Neural cell (in vitro differentiated cells): ENCODE data around the gene INO80E. TPM values are rescaled to one million over a fixed set of nuclear protein-coding genes. Genes with fewer than 3 reads are reported as not detected.
"Not testable (repeated sequence)": the region's sequence is repeated elsewhere in the genome, so short reads cannot be mapped to it uniquely, and the experiment has no call there.

Source experiments
- H2AFZ ChIP-seq: fragments of 200-600, 300-800 bp; sonication (generic), shearing (Covaris generic); 2 replicates; pipeline ENCODE4 v1.6.0; 2014; ENCODE audit warnings: low read depth, mild to moderate bottlenecking, antibody characterized with exemption, low read length, moderate library complexity
- H3F3A ChIP-seq: fragments of 200-600 bp; shearing (Covaris generic); 2 replicates; pipeline ENCODE4 v1.6.1; 2016; ENCODE audit warnings: mild to moderate bottlenecking, moderate library complexity, mixed read lengths, antibody characterized with exemption, low read length; ENCODE audit not compliant: insufficient read depth, poor library complexity, severe bottlenecking
- H3K27ac ChIP-seq: fragments of 200-600, 300-800 bp; sonication (generic), shearing (Covaris generic); 2 replicates; pipeline ENCODE4 v1.5.1; 2014; ENCODE audit warnings: mild to moderate bottlenecking, low read length, moderate library complexity
- H3K27me3 ChIP-seq: fragments of 300-800, 200-600 bp; sonication (generic), shearing (Covaris generic); 2 replicates; pipeline ENCODE4 v1.6.0; 2014; ENCODE audit warnings: mild to moderate bottlenecking, low read depth, low read length, moderate library complexity; ENCODE audit not compliant: insufficient read depth
- H3K36me3 ChIP-seq: fragments of 300-800, 200-600 bp; sonication (generic), shearing (Covaris generic); 2 replicates; pipeline ENCODE4 v1.5.1; 2014; ENCODE audit warnings: mild to moderate bottlenecking, antibody characterized with exemption, low read length, moderate library complexity; ENCODE audit not compliant: insufficient read depth
- H3K4me2 ChIP-seq: fragments of 300-800, 200-600 bp; sonication (generic), shearing (Covaris generic); 2 replicates; pipeline ENCODE4 v1.6.0; 2014; ENCODE audit warnings: mild to moderate bottlenecking, low read length
- H3K4me3 ChIP-seq: fragments of 300-800, 200-600 bp; sonication (generic), shearing (Covaris generic); 2 replicates; pipeline ENCODE4 v1.5.1; 2014; ENCODE audit warnings: mild to moderate bottlenecking, low read length, moderate library complexity
- H3K79me2 ChIP-seq: fragments of 200-600 bp; shearing (Covaris generic); replicated peaks from 2 replicates; pipeline ENCODE4 v1.6.0; 2014; ENCODE audit warnings: mild to moderate bottlenecking, low read length, moderate library complexity; ENCODE audit not compliant: insufficient read depth
- H3K9ac ChIP-seq: fragments of 300-800, 200-600 bp; sonication (generic), shearing (Covaris generic); 2 replicates; pipeline ENCODE4 v1.6.1; 2016; ENCODE audit warnings: mild to moderate bottlenecking, low read length, mixed read lengths
- H3K9me2 ChIP-seq: fragments of 200-600 bp; shearing (Covaris generic); 2 replicates; pipeline ENCODE4 v1.6.1; 2016; ENCODE audit warnings: mild to moderate bottlenecking, low read length, mixed read lengths; ENCODE audit not compliant: insufficient read depth
- H3K9me3 ChIP-seq: fragments of 200-600, 300-800 bp; sonication (generic), shearing (Covaris generic); 2 replicates; pipeline ENCODE4 v1.6.1; 2016; ENCODE audit warnings: mild to moderate bottlenecking, mixed run types, low read length, moderate library complexity, mixed read lengths
- H4K20me1 ChIP-seq: fragments of 200-600 bp; shearing (Covaris generic); 2 replicates; pipeline ENCODE4 v1.6.1; 2016; ENCODE audit warnings: mild to moderate bottlenecking, mixed run types; ENCODE audit not compliant: insufficient read depth
- CTCF ChIP-seq: fragments of 450-650 bp; IDR thresholded peaks from 2 replicates; pipeline ENCODE4 v1.5.1; 2014; ENCODE audit warnings: antibody characterized with exemption, mild to moderate bottlenecking, moderate library complexity; ENCODE audit not compliant: poor library complexity, severe bottlenecking
- EP300 ChIP-seq: fragments of 450-650 bp; conservative IDR thresholded peaks from 2 replicates; pipeline ENCODE4 v1.6.1; 2014; ENCODE audit warnings: antibody characterized with exemption, mild to moderate bottlenecking, moderate library complexity; ENCODE audit not compliant: poor library complexity, severe bottlenecking
- EZH2 ChIP-seq: fragments of 200-600, 300-800 bp; shearing (Covaris generic), sonication (generic); IDR thresholded peaks from 2 replicates; pipeline ENCODE4 v1.6.1; 2014; ENCODE audit warnings: antibody characterized with exemption, low read length, borderline replicate concordance, mild to moderate bottlenecking; ENCODE audit not compliant: insufficient read depth, poor library complexity, severe bottlenecking
- MXI1 ChIP-seq: fragments of 450-650 bp; conservative IDR thresholded peaks from 2 replicates; pipeline ENCODE4 v1.6.1; 2014; ENCODE audit warnings: antibody characterized with exemption, mild to moderate bottlenecking; ENCODE audit not compliant: poor library complexity, severe bottlenecking
- POLR2AphosphoS5 ChIP-seq: IDR thresholded peaks from 2 replicates; pipeline ENCODE4 v1.6.1; 2012
- RAD21 ChIP-seq: fragments of 450-650 bp; conservative IDR thresholded peaks from 2 replicates; pipeline ENCODE4 v1.6.1; 2014; ENCODE audit warnings: antibody characterized with exemption, mild to moderate bottlenecking, moderate library complexity
- REST ChIP-seq: IDR thresholded peaks from 2 replicates; pipeline ENCODE4 v1.6.1; 2012; ENCODE audit warnings: borderline replicate concordance
- SMC3 ChIP-seq: fragments of 450-650 bp; conservative IDR thresholded peaks from 2 replicates; pipeline ENCODE4 v1.6.1; 2014; ENCODE audit warnings: antibody characterized with exemption, mild to moderate bottlenecking, moderate library complexity; ENCODE audit not compliant: poor library complexity
- TAF1 ChIP-seq: IDR thresholded peaks from 2 replicates; pipeline ENCODE4 v1.6.1; 2012; ENCODE audit warnings: low read depth
- polyA plus RNA-seq: library from polyadenylated mRNA; depleted of rRNA; stranded (reverse); fragments of >200 nt; gene quantifications from 2 replicates; pipeline ENCODE4 v1.2.3, GENCODE V29; 2014

Gene INO80E
- polyA plus RNA-seq, 1 donor from 2014 or later, result 130 TPM

- TF ChIP-seq RAD21 (no peak), EP300 (no peak), MXI1 (no peak), TAF1 (no peak), SMC3 (no peak), POLR2AphosphoS5 (no peak), EZH2 (no peak), CTCF (no peak), REST (no peak)
- no peaks in the 10 kb centered on the region for H3K36me3 ChIP-seq
- no peaks in the 10 kb centered on the region for H3K9me2 ChIP-seq
- H3K27me3 ChIP-seq, result no peaks in the 10 kb centered on the region
- no peak overlapping the region for H3K4me3 ChIP-seq
- H2AFZ ChIP-seq, result no peak overlapping the region
- no peak overlapping the region for H3K4me2 ChIP-seq
- no peaks in the 10 kb centered on the region for H3K79me2 ChIP-seq
- no peaks in the 10 kb centered on the region for H3F3A ChIP-seq
- no peaks in the 10 kb centered on the region for H4K20me1 ChIP-seq
- no peak overlapping the region for H3K27ac ChIP-seq
- H3K9ac ChIP-seq, result no peak overlapping the region
- H3K9me3 ChIP-seq, result no peaks in the 10 kb centered on the region
Observed at GRCh38 chr16:30016555-30017276, 20.7 kb downstream of the INO80E start.

GRCh38 chr16:30017277-30017656 is 21.2 kb downstream of the INO80E start:
- no peaks in the 10 kb centered on the region for H3K9me3 ChIP-seq
- H3K27me3 ChIP-seq, result no peaks in the 10 kb centered on the region
- H3K4me2 ChIP-seq, result no peak overlapping the region
- no peak for TF ChIP-seq RAD21
- TF ChIP-seq EP300, result no peak
- no peak for TF ChIP-seq EZH2
- no peak for TF ChIP-seq TAF1
- TF ChIP-seq POLR2AphosphoS5, result no peak
- TF ChIP-seq SMC3, result no peak
- TF ChIP-seq REST, result no peak
- no peak for TF ChIP-seq CTCF
- no peak for TF ChIP-seq MXI1
- no peak overlapping the region for H2AFZ ChIP-seq
- no peaks in the 10 kb centered on the region for H3F3A ChIP-seq
- H3K36me3 ChIP-seq, result no peaks in the 10 kb centered on the region
- no peak overlapping the region for H3K4me3 ChIP-seq
- H3K9ac ChIP-seq, result no peak overlapping the region
- no peaks in the 10 kb centered on the region for H4K20me1 ChIP-seq
- H3K27ac ChIP-seq, result no peak overlapping the region
- no peaks in the 10 kb centered on the region for H3K9me2 ChIP-seq
- no peaks in the 10 kb centered on the region for H3K79me2 ChIP-seq

GRCh38 chr16:30017937-30018336 is 21.9 kb downstream of the INO80E start:
- not testable (repeated sequence) for H3K27ac ChIP-seq, H3K27me3 ChIP-seq, H3K4me2 ChIP-seq, H2AFZ ChIP-seq, H3K36me3 ChIP-seq, H3K9me3 ChIP-seq, H3K9ac ChIP-seq, H3K9me2 ChIP-seq, H3K79me2 ChIP-seq, H3K4me3 ChIP-seq, H3F3A ChIP-seq, H4K20me1 ChIP-seq
